ENCODE data around the gene VPS37B. TPM values are rescaled to one million over a fixed set of nuclear protein-coding genes. Genes with fewer than 3 reads are reported as not detected.

VPS37B gene
- polyA plus RNA-seq, 1 donor, result 23.0 TPM

GRCh38 chr12:122838841-122839240, 57.1 kb downstream of the VPS37B start:
- no peak for DNase-seq

DNA sequence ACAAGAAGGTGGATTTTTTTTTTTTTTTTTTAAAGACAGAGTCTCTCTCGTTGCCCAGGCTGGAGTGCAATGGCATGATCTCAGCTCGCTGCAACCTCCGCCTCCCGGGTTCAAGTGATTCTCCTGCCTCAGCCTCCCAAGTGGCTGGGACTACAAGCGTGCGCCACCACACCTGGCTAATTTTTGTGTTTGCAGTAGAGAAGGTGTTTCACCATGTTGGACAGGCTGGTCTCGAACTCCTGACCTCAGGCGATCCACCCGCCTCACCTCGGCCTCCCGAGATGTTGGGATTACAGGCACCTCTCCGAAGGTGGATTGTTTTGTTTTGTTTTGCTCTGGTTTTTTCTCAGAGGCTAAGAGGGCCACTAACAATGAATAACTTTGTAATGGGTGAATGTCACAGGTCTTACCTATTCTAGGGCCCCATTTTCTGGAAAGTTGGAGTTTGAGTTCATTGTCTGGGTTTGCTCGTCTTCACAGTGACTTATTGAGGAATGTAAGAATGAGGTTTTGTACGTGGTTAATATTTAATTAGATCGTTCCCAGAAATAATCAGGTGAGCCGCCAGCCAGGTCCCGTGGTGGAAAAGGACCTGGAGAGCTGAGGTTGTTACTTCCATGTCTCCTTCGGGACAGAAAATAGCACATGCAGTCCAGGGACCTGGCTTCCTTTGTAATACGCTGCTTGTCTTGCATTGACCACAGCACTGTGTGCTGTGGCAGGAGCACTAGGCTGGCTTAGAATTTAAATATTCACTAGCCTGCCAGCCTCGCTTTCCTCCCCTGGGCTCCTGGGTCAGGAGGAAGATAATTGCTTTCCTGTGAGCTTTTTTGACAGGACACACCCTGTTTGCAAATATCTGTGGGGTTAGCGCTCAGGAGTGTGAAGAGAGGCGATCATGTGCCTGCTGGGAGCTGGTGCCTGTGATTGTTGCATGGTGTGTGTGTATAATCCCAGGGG, 58.3 kb downstream of the VPS37B start:
- DNase-seq, result no peak

- DNase-seq, result no peak
Observed at GRCh38 chr12:122836027-122836921, 59.6 kb downstream of the VPS37B start.

- DNase-seq, result no peak
Observed at GRCh38 chr12:122835750-122836026, 60.2 kb downstream of the VPS37B start.

- peak; percentile 25 for DNase-seq
Observed at GRCh38 chr12:122834921-122835749, 60.8 kb downstream of the VPS37B start, which contains the start of gene HIP1R. TSS of gene HIP1R (plus strand) at chr12:122835457. CDS start at chr12:122835551, 94 bp downstream.

- peak; percentile 36 for DNase-seq
Observed at GRCh38 chr12:122834104-122834920, 61.6 kb downstream of the VPS37B start.

GRCh38 chr12:122830517-122831214, 65.3 kb downstream of the VPS37B start:
- DNase-seq, result no peak

DNA sequence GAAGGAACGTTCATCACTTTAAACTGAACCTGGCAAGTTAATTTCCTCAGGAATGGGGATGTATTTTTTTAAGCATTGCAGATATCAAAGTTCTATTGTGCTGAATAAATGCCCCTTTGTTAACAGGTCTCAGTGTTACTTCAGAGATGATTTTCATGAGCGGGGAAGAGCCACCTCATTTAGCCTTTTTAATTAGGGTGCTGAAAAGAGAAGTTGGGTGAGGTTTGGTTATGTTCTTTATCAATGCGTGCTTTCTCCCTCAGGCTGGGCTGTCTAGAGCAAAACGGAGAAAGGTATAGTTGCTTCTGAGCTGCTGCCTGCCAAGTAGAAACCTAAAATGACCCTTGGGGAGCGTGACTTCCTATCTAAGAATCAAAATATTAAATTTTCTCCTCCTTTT, 68.7 kb downstream of the VPS37B start:
- no peak for DNase-seq

DNA sequence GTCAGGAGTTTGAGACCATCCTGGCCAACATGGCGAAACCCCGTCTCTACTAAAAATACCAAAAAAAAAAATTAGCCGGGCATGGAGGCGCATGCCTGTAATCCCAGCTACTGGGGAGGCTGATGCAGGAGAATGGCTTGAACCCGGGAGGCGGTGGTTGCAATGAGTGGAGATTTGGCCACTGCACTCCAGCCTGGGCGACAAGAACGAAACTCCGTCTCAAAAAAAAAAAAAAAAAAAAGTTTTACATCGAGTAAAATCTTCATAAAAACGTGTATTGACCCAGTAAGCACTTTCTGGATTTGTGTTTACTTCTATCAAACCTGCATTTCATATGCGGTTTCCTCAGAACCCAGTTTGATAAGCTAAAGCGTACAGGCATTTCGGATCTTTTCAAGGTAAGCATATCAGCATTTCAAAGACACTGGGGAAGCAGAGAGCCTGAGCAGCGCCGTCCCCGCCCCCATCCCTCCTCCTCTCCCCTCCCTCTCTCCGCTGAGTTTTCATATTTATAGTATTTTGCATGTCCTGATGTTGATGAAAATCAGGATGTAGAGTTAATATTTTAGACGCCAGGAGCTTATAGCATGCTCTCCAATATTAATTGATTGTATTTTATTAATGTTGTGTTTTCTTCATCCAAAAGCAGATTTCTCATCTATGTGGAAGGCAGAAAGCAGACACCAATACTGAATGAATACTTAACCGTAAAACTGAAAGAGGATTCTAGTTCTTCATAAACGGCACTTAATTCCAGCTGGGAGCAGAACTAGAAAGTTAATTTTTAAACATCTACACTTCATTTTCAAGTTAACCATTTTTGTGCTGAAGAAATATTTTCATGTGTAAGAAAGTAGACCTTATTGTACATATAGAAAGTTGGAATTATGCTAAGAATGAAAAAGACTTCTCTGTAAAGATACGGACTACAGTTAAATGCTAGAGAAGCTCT, 69.9 kb downstream of the VPS37B start:
- DNase-seq, result no peak

DNA sequence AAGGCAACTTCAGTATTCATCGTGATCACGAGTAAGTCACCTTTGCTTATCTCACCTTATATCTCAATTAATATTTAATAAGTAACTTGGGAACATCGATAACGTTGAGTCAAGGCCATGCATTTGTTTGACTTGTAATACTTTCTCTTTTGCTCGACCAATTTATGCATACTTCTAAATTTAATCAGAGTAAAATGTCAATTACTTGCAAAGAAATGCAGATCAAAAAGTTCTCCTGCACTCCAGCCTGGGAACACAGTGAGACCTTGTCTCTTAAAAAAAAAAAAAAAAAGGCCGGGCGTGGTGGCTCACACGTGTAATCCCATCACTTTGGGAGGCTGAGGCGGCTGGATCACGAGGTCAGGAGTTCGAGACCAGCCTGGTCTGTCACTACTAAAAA, 72.5 kb downstream of the VPS37B start:
- no peak for DNase-seq

DNA sequence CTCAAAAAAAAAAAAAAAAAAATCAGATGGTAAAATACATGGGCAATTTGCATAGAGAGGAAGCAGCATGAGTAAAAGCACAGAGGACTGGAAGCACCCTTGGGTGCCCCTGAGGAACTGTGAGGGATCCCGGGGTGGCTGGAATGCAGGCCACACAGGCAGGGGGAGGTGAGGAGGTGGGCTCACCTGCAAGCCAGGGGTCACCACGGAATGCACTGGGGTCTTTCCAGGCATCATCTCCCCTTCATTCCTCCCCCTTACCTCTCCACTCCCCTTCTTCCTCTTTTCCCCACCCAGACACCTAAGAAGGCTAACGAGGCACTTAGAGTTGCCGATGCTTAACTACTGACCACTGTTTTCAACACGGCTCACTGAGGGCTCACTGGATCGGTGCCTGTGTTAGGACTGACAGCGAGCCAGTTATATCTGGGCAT, 75.1 kb downstream of the VPS37B start:
- no peak for DNase-seq

DNA sequence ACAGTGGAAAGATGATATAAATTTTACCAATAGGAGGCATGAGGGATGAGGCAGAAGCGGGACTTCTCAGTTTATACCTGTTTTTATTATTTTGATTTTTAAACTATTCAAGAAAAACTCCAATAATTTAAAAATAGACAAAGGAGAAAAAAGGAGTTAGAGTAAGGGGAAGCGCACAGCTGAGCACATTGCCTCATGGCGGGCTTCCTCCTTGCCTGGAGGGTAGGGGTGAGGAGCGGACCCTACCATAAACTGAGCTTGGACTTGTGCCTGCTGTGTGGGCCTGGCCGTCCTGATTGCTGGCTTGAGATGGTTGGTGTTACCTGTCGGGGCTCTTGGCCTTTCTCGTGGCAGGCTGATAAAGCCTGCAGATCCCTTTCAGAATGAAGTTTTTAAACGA, 75.8 kb downstream of the VPS37B start:
- DNase-seq, result no peak

- no peak for DNase-seq
Observed at GRCh38 chr12:122819209-122819785, 76.6 kb downstream of the VPS37B start.

Other genes with a start within 250 kb of the VPS37B start
- 0.67 TPM for gene HCAR2, start 192.8 kb downstream of the VPS37B start, polyA plus RNA-seq (ENCODE audit: insufficient read length)
- 0.28 TPM for gene HCAR3, start 179.3 kb downstream of the VPS37B start, polyA plus RNA-seq (ENCODE audit: insufficient read length)
- 0.32 TPM for gene HCAR1, start 165.3 kb downstream of the VPS37B start, polyA plus RNA-seq (ENCODE audit: insufficient read length)
- gene DENR, start 143.3 kb downstream of the VPS37B start, polyA plus RNA-seq (ENCODE audit: insufficient read length), result 65.1 TPM
- gene CCDC62, start 121.6 kb downstream of the VPS37B start, polyA plus RNA-seq (ENCODE audit: insufficient read length), result 0.80 TPM
- gene HIP1R, start 60.7 kb downstream of the VPS37B start, polyA plus RNA-seq (ENCODE audit: insufficient read length), result 8.7 TPM
- gene ABCB9, start 70.3 kb upstream of the VPS37B start, polyA plus RNA-seq (ENCODE audit: insufficient read length), result 4.3 TPM
- gene OGFOD2, start 79.1 kb upstream of the VPS37B start, polyA plus RNA-seq (ENCODE audit: insufficient read length), result 10.1 TPM
- gene ARL6IP4, start 84.6 kb upstream of the VPS37B start, polyA plus RNA-seq (ENCODE audit: insufficient read length), result 160 TPM

All from hindlimb muscle (tissue), 1 donor.